Fibroblast of skin of back (primary cell): ENCODE results near the gene NCAPG2.
A peak's percentile ranks its signal among the peaks of the same experiment; 100 is the strongest.

Source experiments
- DNase-seq: peaks from one replicate; pipeline ENCODE4 v3.0.0-alpha.2; 2013

The NCAPG2 gene

GRCh38 chr7:158596309-158596708 lies 108.3 kb downstream of the NCAPG2 start:
- no peak for DNase-seq

- peak; percentile 22 for DNase-seq
These were observed 109.5 kb downstream of the NCAPG2 start for GRCh38 chr7:158595068-158595467.

GRCh38 chr7:158592541-158592940 lies 112.1 kb downstream of the NCAPG2 start:
- DNase-seq, result no peak

- DNase-seq, result no peak
These were observed 112.7 kb downstream of the NCAPG2 start for GRCh38 chr7:158591944-158592343.

GRCh38 chr7:158590181-158590530 lies 114.4 kb downstream of the NCAPG2 start:
- no peak for DNase-seq

GRCh38 chr7:158589653-158590052 lies 115.0 kb downstream of the NCAPG2 start:
- no peak for DNase-seq

- DNase-seq, result no peak
These were observed 115.6 kb downstream of the NCAPG2 start for GRCh38 chr7:158588878-158589442.

- peak; percentile 2 for DNase-seq
These were observed 116.3 kb downstream of the NCAPG2 start for GRCh38 chr7:158588085-158588877.

GRCh38 chr7:158587162-158588084 lies 117.2 kb downstream of the NCAPG2 start, which contains the start of gene PTPRN2:
Gene PTPRN2, minus strand, starts transcription at chr7:158587823.
- DNase-seq, result peak; percentile 54

- DNase-seq, result no peak
These were observed 118.0 kb downstream of the NCAPG2 start for GRCh38 chr7:158586499-158587161.

GRCh38 chr7:158585721-158586498 lies 118.7 kb downstream of the NCAPG2 start:
- no peak for DNase-seq

GRCh38 chr7:158584407-158584806 lies 120.2 kb downstream of the NCAPG2 start:
- DNase-seq, result no peak

GRCh38 chr7:158583810-158584209 lies 120.8 kb downstream of the NCAPG2 start:
- DNase-seq, result no peak

GRCh38 chr7:158583143-158583542 lies 121.5 kb downstream of the NCAPG2 start:
- DNase-seq, result no peak

GRCh38 chr7:158582089-158582456 lies 122.5 kb downstream of the NCAPG2 start:
- DNase-seq, result no peak

GRCh38 chr7:158581440-158582088 lies 123.0 kb downstream of the NCAPG2 start:
- no peak for DNase-seq
